K562 (cell line): ENCODE results near the gene HMX2. TPM values are rescaled to one million over a fixed set of nuclear protein-coding genes. Genes with fewer than 3 reads are reported as not detected.
A peak's percentile ranks its signal among the peaks of the same experiment; 100 is the strongest.

Experiments
- CBX2 ChIP-seq: fragments of 200-600 bp; sonication (generic); IDR thresholded peaks from one replicate; pipeline ENCODE4 v1.6.1; 2012; ENCODE audit warnings: mild to moderate bottlenecking, low read length, inconsistent platforms; ENCODE audit not compliant: insufficient read depth, poor library complexity, severe bottlenecking
- EHMT2 ChIP-seq: fragments of 450-650 bp; IDR thresholded peaks from 2 replicates; pipeline ENCODE4 v1.6.1; 2018; ENCODE audit warnings: antibody characterized with exemption
- ELF4 ChIP-seq: fragments of 450-650 bp; formaldehyde crosslinking; IDR thresholded peaks from 2 replicates; pipeline ENCODE4 v1.4.0; 2022; ENCODE audit warnings: missing genetic modification characterization
- ETV6 ChIP-seq, 3 experiments: fragments of 150-350 bp in 1 of 3; sonication (generic) in 1 of 3; formaldehyde crosslinking in 1 of 3; IDR thresholded peaks; 2 replicates each; pipeline versions ENCODE4 v1.6.1 to v1.8.0; 2014 to 2022; ENCODE audit warnings: borderline replicate concordance in 2 of 3, low read depth in 2 of 3, antibody characterized with exemption in 1 of 3, low read length in 1 of 3, mild to moderate bottlenecking in 1 of 3, missing genetic modification reagents in 1 of 3
- GTF2A2 ChIP-seq: IDR thresholded peaks from 2 replicates; pipeline ENCODE4 v1.6.1; 2016; ENCODE audit warnings: mild to moderate bottlenecking, missing genetic modification characterization, missing compliant biosample characterization
- HDGF ChIP-seq: fragments of 450-650 bp; IDR thresholded peaks from 2 replicates; pipeline ENCODE4 v1.6.1; 2016
- KAT2B ChIP-seq: IDR thresholded peaks from one replicate; pipeline ENCODE4 v1.6.1; 2012; ENCODE audit warnings: low read depth, mild to moderate bottlenecking, control low read depth, inconsistent platforms, low read length, moderate library complexity
- MCM7 ChIP-seq, 2 experiments: fragments of 450-650 bp; IDR thresholded peaks; 2 replicates each; pipeline ENCODE4 v1.6.1; 2016 to 2018
- PYGO2 ChIP-seq: fragments of 450-650 bp; IDR thresholded peaks from 2 replicates; pipeline ENCODE4 v1.6.1; 2016; ENCODE audit warnings: mild to moderate bottlenecking, missing genetic modification characterization, moderate library complexity, missing compliant biosample characterization
- TCF7L2 ChIP-seq: fragments of 150-350 bp; IDR thresholded peaks from 2 replicates; pipeline ENCODE4 v1.6.1; 2016; ENCODE audit warnings: low read depth, mild to moderate bottlenecking, low read length, moderate library complexity
- TOE1 ChIP-seq, 2 experiments: fragments of 450-650 bp in 1 of 2; sonication (generic) in 1 of 2; formaldehyde crosslinking in 1 of 2; IDR thresholded peaks; 2 replicates each; pipeline versions ENCODE4 v1.7.1 to v1.8.0; 2016 to 2022; ENCODE audit warnings: borderline replicate concordance in 2 of 2, mild to moderate bottlenecking in 2 of 2, antibody characterized with exemption in 1 of 2, inconsistent platforms in 1 of 2, low read depth in 1 of 2, missing genetic modification reagents in 1 of 2, moderate library complexity in 1 of 2
- ZFX ChIP-seq: sonication (generic); formaldehyde crosslinking; IDR thresholded peaks from 2 replicates; pipeline ENCODE4 v1.8.0; 2022; ENCODE audit warnings: mild to moderate bottlenecking, missing genetic modification reagents, moderate library complexity
- ZNF3 ChIP-seq: fragments of 250-450 bp; sonication (Bioruptor Pico); IDR thresholded peaks from 2 replicates; pipeline ENCODE4 v1.5.0; 2021; ENCODE audit warnings: mild to moderate bottlenecking, moderate library complexity
- ZNF41 ChIP-seq: fragments of 250-450 bp; sonication (Bioruptor Pico); conservative IDR thresholded peaks from 2 replicates; pipeline ENCODE4 v1.4.0; 2020; ENCODE audit warnings: mild to moderate bottlenecking
- ZNF717 ChIP-seq: fragments of 250-450 bp; sonication (Bioruptor Pico); IDR thresholded peaks from 2 replicates; pipeline ENCODE4 v1.5.0; 2021
- ZSCAN32 ChIP-seq: fragments of 450-650 bp; formaldehyde crosslinking; IDR thresholded peaks from 2 replicates; pipeline ENCODE4 v1.4.0; 2020; ENCODE audit warnings: mild to moderate bottlenecking, moderate library complexity
- polyA plus RNA-seq, 8 experiments: library from polyadenylated mRNA; depleted of rRNA in 4 of 8; stranded (reverse) in 5 of 8; unstranded in 3 of 8; fragments of >200 nt; fragmentation: Nextera tagmentation in 2 of 8; fragmentation: Illumina TruSeq in 1 of 8; extraction: Ambion mirVana in 2 of 8; extraction: Trizol in 1 of 8; gene quantifications; 2 replicates each; pipeline versions ENCODE4 v1.2.1 to v1.2.3, GENCODE V29; 2011 to 2014; ENCODE audit warnings: inconsistent platforms in 1 of 8, missing spikeins in 1 of 8
- total RNA-seq, 7 experiments: library from RNA; depleted of rRNA in 6 of 7; stranded (reverse); fragments of >200 nt in 6 of 7; fragmentation: Illumina TruSeq in 2 of 7; extraction: Trizol in 2 of 7; gene quantifications; 2 replicates each; pipeline versions ENCODE4 v1.2.1 to v1.2.3, GENCODE V29; 2011 to 2021; ENCODE audit warnings: low replicate concordance in 1 of 7
- TF ChIP-seq, protein P1 (sequence below): fragments of 250-450 bp; sonication (Bioruptor Pico); IDR thresholded peaks from 2 replicates; pipeline ENCODE4 v1.8.0; 2022; ENCODE audit warnings: inconsistent platforms, mild to moderate bottlenecking, moderate library complexity, borderline replicate concordance
- TF ChIP-seq, protein P2 (sequence below): sonication (generic); formaldehyde crosslinking; IDR thresholded peaks from 2 replicates; pipeline ENCODE4 v1.8.0; 2022; ENCODE audit warnings: missing genetic modification reagents, mild to moderate bottlenecking, borderline replicate concordance
- TF ChIP-seq, protein P3 (sequence below): fragments of 450-650 bp; formaldehyde crosslinking; IDR thresholded peaks from 2 replicates; pipeline ENCODE4 v1.4.0; 2022; ENCODE audit warnings: missing genetic modification characterization
- TF ChIP-seq, protein P4 (sequence below): IDR thresholded peaks from 2 replicates; pipeline ENCODE4 v1.6.1; 2016; ENCODE audit warnings: missing genetic modification characterization, missing compliant biosample characterization
- TF ChIP-seq, protein P5 (sequence below): fragments of 200-400 bp; formaldehyde crosslinking; IDR thresholded peaks from 2 replicates; pipeline ENCODE4 v1.6.1; 2017; ENCODE audit warnings: mild to moderate bottlenecking, low read depth, low read length, moderate library complexity

HMX2 gene
- total and polyA plus RNA-seq, 9 of the 15 experiments (the other 6 are each of a cell fraction or from before 2014, with no cell fraction given), result 0.07 to 0.58 (median 0.09) TPM; not detected in 2

DNA sequence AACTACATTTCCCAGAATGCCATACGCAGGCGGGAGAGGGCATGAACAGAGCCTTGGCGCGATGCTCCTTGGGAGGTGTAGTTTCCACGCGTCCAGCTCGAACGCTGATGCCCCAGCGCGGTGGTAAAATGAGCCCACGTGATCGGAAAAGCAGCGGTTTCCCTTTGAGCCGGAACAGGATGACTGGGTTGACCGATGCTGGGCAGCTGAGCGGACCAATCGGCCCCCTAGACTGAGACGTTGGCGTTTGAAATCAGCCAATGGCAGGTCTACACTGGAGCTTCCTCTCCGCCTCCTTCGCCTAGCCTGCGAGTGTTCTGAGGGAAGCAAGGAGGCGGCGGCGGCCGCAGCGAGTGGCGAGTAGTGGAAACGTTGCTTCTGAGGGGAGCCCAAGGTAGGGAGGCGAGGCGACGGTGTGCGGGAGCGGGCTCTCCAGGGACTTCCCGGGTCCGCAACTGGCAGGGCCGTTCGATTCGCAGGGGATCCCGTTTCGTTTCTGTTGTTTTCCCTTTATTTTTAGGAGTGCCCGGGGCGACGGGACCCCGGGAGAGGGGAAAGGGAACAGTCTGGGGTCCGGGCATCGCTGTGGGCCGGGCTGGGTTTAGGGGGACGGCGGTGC, 6.3 kb downstream of the HMX2 start, which contains the start of gene BUB3 (continued):
- TF ChIP-seq, protein P1, sequence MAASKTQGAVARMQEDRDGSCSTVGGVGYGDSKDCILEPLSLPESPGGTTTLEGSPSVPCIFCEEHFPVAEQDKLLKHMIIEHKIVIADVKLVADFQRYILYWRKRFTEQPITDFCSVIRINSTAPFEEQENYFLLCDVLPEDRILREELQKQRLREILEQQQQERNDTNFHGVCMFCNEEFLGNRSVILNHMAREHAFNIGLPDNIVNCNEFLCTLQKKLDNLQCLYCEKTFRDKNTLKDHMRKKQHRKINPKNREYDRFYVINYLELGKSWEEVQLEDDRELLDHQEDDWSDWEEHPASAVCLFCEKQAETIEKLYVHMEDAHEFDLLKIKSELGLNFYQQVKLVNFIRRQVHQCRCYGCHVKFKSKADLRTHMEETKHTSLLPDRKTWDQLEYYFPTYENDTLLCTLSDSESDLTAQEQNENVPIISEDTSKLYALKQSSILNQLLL, result no peak
- TF ChIP-seq TOE1 (IDR thresholded peaks at IDR 0.05; ENCODE audit: borderline replicate concordance), result peak; percentile 93; the same call in 1 of the 2 replicates
- TF ChIP-seq TOE1 (CRISPR knock-in tag; IDR thresholded peaks at IDR 0.05; ENCODE audit: borderline replicate concordance, low read depth), result no peak
- TF ChIP-seq ZNF3, result no peak
- TF ChIP-seq ZNF41, result no peak
- TF ChIP-seq ZSCAN32 (CRISPR knock-in tag), result no peak
- no peak for TF ChIP-seq PYGO2
- TF ChIP-seq CBX2, result no peak
- TF ChIP-seq ZNF717 (CRISPR knock-in tag), result no peak
- no peak for TF ChIP-seq ELF4 (CRISPR knock-in tag)
- TF ChIP-seq, protein P2, sequence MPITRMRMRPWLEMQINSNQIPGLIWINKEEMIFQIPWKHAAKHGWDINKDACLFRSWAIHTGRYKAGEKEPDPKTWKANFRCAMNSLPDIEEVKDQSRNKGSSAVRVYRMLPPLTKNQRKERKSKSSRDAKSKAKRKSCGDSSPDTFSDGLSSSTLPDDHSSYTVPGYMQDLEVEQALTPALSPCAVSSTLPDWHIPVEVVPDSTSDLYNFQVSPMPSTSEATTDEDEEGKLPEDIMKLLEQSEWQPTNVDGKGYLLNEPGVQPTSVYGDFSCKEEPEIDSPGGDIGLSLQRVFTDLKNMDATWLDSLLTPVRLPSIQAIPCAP, result no peak
- TF ChIP-seq, protein P3, sequence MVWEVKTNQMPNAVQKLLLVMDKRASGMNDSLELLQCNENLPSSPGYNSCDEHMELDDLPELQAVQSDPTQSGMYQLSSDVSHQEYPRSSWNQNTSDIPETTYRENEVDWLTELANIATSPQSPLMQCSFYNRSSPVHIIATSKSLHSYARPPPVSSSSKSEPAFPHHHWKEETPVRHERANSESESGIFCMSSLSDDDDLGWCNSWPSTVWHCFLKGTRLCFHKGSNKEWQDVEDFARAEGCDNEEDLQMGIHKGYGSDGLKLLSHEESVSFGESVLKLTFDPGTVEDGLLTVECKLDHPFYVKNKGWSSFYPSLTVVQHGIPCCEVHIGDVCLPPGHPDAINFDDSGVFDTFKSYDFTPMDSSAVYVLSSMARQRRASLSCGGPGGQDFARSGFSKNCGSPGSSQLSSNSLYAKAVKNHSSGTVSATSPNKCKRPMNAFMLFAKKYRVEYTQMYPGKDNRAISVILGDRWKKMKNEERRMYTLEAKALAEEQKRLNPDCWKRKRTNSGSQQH (CRISPR knock-in tag), result no peak
- no peak for TF ChIP-seq GTF2A2 (tag)
- TF ChIP-seq, protein P4, sequence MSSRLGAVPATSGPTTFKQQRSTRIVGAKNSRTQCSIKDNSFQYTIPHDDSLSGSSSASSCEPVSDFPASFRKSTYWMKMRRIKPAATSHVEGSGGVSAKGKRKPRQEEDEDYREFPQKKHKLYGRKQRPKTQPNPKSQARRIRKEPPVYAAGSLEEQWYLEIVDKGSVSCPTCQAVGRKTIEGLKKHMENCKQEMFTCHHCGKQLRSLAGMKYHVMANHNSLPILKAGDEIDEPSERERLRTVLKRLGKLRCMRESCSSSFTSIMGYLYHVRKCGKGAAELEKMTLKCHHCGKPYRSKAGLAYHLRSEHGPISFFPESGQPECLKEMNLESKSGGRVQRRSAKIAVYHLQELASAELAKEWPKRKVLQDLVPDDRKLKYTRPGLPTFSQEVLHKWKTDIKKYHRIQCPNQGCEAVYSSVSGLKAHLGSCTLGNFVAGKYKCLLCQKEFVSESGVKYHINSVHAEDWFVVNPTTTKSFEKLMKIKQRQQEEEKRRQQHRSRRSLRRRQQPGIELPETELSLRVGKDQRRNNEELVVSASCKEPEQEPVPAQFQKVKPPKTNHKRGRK, result no peak
- TF ChIP-seq ETV6 (IDR thresholded peaks at IDR 0.05; ENCODE audit: borderline replicate concordance in 1 of 2, low read depth in 2 of 2, low read length in 1 of 2), result no peak
- no peak for TF ChIP-seq ETV6 (CRISPR knock-in tag; IDR thresholded peaks at IDR 0.05; ENCODE audit: borderline replicate concordance)
- TF ChIP-seq KAT2B, result no peak
- no peak for TF ChIP-seq MCM7 (IDR thresholded peaks at IDR 0.05)
- peak; percentile 38 for TF ChIP-seq ZFX (CRISPR knock-in tag)
- TF ChIP-seq, protein P5, sequence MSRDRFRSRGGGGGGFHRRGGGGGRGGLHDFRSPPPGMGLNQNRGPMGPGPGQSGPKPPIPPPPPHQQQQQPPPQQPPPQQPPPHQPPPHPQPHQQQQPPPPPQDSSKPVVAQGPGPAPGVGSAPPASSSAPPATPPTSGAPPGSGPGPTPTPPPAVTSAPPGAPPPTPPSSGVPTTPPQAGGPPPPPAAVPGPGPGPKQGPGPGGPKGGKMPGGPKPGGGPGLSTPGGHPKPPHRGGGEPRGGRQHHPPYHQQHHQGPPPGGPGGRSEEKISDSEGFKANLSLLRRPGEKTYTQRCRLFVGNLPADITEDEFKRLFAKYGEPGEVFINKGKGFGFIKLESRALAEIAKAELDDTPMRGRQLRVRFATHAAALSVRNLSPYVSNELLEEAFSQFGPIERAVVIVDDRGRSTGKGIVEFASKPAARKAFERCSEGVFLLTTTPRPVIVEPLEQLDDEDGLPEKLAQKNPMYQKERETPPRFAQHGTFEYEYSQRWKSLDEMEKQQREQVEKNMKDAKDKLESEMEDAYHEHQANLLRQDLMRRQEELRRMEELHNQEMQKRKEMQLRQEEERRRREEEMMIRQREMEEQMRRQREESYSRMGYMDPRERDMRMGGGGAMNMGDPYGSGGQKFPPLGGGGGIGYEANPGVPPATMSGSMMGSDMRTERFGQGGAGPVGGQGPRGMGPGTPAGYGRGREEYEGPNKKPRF, result no peak
- TF ChIP-seq EHMT2, result no peak
- TF ChIP-seq TCF7L2, result no peak
- no peak for TF ChIP-seq HDGF
